GM18508 (cell line): ENCODE measurements around the gene WDR86.

Source experiments
- ATAC-seq: cut with Tn5 transposase; IDR thresholded peaks from one replicate; pipeline ENCODE4 v1.9.1; 2021; ENCODE audit warnings: moderate number of reproducible peaks; ENCODE audit not compliant: insufficient read depth, unreplicated experiment

Gene WDR86

DNA sequence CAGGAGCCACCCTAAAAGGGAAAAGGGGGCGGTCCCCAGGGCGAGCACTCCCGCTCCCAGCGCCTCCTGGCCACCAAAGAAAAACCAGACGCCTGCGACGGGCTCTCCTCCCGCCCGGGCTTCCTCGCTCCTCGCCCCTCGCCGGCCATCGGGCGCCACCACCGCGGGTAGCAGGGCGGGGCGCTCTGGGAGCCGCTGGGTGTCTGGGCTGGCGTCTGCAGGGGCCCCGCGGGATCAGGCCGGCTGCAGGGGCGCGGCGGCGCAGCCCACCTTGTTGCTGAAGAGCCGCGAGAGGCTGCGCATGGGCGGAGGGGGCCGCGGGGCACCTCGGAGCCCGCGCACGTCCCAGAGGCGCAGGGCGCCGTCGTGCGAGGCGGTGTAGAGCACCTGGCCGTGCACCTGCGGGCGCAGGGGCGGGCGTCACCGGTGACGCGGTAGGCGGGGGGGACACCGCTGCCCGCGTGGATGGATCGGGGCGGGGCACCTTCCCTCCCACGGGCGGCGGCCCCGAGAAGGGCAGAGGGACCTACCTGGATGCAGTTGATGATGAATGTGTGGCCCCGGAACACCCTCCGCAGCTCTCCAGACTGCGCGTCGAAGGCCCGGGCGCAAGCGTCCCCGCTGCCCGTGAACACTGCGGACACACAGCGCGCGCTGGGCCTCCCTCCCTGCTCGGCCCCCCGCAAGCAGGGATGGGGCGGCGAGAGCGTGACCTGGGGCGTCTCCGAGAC is 28.3 kb downstream of the WDR86 start:
- ATAC-seq: no peak

DNA sequence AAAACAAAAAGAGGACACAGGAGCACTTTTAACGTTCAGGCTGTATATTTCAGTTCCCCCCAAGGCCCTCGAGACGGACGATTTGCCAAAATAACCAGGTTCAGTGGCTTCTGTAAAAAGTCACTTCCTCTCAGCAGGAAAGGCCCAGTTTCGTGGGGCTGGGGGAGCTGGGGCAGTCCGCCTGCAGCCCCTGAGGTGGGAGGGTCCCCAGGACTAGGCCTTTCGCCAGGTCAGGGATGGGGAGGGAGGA is 28.8 kb downstream of the WDR86 start:
- ATAC-seq: no peak

DNA sequence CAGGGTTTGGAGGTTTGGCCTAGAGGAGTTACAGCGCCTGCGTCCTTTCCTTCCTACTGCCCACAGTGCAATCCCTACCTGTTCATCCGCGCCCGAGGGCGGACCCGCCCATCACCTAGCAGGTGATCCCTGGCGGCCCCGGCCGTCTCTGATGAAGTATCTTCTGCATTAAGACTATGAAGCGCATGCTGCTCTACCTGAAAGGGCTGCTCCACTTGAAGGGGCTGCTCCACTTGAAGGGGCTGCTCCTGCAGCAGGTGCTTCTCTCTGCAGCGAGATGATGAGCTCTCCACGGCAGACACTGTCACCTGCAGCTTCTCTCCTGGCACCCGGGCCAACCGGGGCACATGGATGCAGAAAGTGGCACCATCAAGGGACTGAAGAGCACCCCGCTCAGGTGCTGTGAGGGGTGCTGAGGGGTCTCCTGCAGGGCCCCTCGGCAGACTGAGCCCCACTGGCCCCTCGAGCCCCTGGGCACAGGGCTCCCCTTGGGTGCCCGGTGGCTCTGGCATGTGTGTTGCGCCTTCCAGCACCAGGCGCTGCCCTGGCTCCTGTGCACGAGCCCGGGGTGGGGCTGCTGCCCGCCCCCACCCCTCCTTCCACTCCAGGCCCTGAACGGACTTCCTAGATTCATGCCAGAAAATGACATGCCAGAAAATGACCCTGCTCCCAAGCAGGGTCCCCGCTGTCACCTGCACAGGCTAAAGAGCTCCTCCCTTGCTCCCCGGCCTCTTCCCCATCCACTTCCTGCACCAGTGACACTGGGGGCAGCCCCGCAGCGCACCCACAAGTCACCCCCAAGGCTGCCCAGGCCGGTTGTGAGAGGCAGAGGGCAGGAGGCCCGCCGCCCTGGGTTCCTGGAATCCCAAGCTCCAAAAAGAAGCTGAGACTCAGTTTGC is 29.4 kb downstream of the WDR86 start:
- no peak for ATAC-seq

DNA sequence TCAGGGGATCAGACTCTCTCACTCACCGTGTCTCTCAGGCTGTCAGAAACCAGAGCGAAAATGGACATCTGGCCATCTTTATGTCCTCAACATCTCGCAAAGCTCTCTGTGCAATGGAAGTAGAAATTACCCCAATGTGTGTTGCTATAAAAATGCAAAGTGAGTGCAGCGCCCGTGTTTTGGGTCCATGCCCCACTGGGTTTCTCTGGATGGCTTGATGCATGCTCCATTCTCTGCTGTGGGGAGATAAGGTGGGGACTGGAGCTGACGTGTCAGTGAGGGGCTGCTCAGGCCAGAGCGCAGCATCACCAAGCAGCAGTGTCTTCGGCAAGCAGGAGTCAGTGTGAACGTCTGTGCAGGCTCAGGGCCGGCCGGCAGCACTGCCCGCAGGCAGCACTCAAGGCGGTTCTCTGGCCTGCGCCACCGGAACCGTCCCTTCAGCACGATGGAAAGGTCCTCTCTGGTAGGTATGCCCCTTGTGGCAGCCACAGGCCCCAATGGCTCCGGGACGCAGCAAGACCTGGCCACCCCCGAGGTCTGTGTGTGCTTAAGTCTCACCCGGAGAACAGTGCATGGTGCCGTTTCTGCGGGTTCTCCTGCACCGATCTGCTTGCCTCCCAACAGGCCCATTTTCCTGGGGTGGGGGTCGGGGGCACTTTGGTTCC is 30.2 kb downstream of the WDR86 start:
- ATAC-seq: no peak

DNA sequence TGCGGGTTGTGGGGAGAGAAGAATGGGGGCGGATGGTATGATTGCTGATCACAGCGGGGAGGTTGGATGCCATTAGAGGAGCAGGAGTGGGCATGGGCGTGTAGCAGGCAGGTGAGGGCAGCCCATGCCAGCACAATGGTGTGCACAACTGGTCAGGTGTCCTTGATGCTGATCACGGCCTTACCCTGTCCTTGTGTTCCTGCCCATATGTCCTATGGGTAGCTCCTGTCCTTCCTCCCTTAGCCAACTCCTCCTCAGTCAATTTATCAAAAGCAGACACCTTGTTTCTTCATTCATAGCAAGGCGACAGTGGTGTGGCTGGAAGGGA is 30.7 kb downstream of the WDR86 start:
- ATAC-seq: no peak

DNA sequence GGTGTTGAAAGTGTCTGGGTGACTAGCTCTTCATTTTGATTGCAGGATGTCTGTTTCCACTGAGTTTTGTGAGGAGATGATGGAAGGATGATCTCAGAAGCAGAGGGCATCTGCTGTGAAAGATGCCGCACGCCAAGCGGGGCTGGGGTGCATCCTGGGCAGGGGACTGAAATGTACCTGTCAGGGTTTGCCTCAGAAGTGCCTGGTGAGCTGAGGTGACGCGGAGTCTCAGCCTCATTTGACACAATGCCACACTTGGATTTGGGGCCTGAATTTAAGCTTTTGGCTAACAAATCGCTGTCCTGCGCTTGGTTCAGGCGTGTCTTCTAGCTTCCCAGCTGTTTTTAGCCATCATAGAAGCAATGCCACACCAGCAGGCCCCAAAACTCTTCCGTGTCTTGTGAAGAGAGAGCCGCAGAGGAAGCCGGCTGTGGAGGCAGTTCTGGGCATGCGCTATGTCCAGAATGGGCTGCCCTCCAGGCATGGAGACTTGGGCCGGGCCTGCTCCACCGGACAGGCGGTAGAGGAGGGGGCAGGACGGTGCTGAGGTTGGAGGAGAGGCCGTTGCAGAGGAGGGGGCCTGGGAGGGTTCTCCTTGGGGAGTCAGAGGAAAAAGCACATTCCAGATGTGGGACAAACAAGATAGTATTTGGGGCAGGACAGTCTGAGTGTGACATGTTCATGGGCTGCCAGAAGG is 31.2 kb downstream of the WDR86 start:
- no peak for ATAC-seq

DNA sequence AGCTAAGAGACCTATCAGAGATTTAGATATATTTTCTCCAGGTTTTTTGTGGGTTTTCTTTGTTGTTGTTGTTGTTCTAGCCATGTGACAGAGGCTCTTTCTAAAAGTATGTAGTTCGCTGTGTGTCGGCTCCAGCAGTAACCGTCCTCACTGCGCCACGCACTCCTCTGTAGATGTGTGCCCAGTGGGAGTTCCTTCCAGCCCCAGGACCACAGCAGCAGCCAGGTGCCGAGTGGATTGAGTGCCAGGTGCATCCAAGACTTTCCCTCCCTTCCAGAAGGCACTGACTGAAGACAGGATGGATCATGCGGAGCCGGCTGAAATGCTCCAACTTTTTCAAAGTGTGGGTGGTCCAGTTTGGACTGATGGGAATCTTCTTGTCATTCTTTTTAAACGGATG is 31.8 kb downstream of the WDR86 start:
- no peak for ATAC-seq

DNA sequence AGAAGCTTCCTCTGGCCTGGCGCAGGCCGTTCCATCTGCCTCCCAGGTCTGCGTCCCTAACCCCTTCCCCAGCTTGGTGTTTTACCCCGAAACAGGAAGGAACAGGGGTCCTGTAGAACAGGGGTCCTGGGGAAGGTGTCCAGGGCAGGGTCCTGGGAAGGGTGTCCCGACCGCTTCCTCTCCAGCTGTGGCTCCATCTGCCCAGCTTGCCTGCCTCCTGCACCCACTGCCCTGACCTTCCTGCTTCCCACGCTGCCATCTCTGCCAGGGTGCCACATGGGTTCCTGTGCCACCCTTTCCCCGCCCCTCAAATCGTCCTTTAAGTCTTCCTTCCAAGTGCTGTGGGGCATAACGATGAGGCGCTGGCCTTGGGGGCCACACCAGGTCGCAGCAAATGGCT is 32.4 kb downstream of the WDR86 start:
- no peak for ATAC-seq

DNA sequence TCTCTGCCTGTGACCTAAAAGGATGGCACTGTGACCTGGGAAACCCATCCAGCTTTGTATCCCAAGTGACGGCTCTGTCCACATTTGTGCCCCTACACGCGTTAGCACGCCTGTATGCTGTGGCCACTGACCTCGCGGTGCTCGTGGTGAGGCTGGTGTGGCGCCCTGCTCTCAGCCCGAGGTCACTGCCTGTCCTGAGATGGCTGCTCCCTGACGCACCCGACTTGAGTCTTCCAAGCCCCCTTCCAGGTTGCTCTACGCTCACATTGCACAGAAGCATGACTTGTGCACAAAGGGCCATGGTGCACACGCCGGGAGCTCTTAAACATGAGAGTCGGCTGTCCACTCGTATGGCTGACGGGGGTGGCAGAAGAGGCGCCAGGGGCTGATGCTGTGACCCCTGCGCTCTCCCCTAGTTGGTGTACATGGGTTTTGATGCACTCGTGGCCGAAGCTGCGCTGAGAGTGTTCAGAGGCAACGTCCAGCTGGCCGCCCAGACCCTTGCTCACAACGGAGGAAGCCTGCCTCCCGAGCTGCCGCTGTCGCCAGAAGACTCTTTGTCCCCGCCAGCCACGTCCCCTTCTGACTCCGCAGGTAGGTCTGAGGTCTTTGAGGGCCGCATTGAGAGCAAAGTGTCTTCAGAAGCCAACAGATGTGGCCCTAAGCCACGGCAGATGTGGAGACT is 33.5 kb downstream of the WDR86 start:
- no peak for ATAC-seq

DNA sequence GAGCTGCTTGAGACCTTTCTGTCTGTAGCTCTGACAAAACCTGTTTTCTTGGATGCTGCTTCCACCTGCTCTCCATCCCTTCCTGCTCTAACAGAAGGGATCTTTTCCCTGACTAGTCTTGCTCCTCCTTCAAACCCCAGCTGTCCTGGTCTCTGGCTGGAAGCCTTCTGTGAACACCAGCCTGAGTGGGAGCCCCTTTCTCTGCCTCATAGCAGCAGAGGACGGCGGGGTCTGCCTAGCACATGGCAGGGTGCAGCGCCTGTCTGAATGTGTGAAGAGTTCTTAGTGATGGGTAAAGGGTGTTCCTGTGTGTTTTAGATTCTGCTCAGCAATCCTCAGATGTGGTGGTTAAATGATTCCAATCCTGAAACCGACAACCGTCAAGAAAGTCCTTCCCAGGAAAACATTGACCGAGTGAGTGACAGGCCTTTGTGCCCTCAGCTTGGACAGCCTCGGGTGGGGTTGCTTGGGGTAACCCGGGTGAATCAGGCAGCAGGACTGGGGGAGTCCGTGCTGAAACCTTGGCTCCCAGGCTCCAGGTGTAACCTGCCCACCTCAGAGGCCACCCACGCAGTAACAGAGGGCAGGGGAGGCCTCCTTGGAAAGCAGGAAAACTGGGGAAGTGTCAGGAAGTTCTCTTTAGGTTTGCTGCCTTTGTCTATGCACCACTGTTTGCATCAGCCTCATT is 34.2 kb downstream of the WDR86 start:
- ATAC-seq: no peak

DNA sequence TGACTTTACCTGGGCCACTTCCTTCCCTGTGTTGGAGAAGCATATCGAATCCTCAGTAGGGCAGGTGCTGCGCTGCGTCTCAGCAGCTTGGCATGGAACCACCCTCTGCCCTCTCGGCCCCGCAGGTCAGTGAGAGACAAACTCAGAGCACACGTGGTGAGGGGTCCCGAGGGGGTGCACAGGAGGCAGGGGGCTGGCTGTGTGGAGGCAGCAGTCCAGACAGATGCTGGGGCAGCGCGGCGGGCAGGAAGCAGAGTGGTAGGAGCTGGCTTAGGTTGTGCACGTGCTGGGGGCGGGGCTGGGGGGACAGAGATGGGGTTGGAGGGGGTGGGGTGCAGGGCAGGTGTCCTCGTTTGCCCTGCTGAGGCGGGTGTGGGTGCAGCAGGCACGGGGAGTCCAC is 35.1 kb downstream of the WDR86 start:
- ATAC-seq: no peak

DNA sequence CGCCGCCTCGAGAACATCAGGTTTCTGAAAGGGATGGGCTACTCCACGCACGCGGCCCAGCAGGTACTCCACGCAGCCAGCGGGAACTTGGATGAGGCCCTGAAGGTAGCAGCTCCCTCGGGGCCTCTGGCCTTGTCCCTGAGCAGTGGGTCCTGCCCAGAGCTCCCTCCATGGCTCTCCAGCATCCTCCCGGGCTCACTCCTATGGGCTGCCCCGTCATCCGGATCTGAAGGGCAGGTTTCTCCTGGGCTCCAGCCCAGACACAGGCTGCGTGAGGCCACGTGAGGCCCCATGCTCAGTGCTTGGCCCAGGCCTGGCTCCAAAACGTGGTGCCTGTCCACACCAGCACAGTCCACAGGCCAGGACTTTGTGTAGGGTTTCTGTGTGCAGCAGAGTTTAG is 35.7 kb downstream of the WDR86 start:
- ATAC-seq: no peak

DNA sequence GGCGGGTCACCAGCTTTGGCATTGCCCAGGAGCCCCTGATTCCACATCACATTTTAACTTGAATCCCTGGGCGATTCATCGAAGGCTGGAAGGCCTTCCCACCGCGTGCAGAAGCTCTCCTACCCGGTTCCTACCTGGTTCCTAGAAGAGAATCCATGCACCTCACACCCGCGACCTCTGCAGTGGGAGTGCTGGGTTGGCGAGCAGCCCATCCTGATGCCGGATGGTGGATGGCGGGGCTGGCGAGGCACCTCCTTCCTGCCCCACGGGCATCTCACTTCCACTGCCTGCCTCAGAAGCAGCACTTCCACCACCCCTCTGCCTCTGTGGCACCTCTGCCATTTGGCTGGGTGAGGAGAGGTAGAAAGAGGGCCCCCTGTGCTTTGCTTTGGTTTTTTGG is 36.2 kb downstream of the WDR86 start:
- ATAC-seq: no peak

DNA sequence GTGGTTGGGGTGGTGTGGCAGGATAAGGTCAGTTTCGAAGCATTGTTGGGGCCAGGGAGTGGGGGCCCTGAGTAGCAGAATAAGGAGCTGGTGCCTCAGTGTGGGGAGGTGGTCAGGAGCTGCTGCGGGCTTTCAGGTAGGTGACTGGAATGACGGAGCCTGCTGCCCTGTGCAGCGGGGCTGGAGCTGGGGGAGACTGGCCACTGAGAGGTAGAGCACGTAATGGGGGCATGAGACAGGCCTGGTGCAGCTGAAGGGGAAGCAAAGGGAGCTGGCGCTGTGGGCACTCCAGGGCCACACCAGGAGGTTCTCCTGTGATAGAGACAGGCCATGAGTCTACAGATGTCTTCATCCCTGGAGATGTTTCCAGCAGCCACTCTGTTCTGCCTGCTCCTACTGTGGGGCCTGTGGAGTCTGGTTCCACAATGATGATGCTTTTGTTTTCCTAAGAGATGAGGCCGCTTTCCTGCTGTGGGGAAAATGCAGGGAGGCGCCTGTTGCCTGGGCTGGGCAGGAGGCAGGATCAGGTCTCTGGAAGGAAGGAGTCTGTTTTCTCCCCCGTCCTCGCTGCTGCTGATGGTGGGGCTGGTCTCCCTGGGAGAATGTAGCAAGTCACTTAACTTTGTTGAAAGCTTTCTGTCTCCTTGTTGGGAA is 37.1 kb downstream of the WDR86 start:
- ATAC-seq: no peak

DNA sequence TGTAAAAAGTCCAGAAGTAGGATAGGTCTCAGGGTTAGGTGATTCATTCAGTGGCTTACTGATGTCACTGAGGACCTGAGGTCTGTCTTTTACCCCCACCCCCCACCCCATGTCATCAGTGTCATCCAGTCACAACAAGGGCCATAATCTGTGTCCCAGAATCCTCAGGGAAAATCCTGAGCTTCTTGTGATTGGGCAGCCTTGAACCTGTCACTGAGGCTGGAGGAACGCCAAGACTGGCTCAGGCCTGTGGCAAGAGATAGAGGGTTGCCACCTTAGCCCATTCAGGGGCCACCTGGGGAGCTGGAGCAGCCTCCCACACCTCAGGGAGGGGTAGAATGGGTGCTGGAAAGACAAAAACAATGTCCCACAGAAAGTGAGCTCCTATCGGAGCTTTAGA is 38.6 kb downstream of the WDR86 start:
- ATAC-seq: no peak

DNA sequence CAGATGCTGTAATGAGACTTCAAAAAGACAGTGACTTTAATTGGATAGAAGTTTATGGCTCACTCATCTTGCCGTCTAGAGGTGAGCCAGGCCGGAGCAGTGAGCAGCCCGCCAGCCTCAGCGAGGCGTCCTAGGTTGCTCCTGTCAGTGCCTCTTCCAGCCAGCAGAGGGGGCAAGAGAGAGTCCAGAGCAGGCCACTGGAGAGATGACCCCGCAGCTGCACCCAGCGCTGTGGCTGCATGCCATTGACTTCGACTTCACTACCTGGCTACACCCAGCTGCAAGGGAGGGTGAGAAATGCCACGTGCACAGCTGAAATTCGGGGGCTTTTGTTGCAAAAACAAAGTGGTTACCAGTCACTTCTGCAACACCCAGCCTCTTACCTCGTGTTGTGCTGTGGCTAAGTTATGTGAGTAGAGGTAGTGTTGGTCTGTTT is 41.7 kb downstream of the WDR86 start:
- ATAC-seq: peak; percentile 86

DNA sequence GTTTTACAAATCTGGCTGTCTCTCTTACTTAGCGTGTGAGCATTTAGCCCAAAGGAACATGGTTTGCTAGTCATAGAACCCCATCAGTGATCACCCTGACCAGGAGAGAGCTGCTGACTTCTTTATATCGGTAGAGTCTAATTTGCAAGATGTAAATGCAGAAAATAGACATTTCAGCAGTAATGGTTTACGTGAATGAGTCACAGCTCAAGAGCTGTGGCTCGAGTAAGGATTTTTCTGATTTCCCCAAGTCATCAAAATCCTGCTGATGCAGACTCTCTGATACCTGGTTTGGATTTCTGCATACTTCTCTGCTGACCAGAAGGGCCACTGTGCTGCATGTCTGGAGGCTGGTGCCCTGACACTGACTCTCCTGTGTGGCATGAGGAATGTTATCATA is 42.6 kb downstream of the WDR86 start:
- no peak for ATAC-seq

DNA sequence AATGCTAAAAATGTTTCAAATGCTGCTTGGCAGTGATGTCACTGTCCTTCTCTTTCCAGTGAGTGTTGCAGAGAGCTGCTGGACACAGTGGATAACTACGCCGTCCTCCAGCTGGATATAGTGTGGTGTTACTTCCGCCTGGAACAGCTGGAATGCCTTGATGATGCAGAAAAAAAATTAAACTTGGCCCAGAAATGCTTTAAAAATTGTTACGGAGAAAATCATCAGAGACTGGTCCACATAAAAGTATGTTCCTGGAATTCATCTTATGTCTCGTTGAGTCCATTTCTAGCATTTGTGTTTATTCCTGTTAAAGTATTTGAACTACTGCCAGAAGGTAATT is 43.0 kb downstream of the WDR86 start:
- no peak for ATAC-seq

DNA sequence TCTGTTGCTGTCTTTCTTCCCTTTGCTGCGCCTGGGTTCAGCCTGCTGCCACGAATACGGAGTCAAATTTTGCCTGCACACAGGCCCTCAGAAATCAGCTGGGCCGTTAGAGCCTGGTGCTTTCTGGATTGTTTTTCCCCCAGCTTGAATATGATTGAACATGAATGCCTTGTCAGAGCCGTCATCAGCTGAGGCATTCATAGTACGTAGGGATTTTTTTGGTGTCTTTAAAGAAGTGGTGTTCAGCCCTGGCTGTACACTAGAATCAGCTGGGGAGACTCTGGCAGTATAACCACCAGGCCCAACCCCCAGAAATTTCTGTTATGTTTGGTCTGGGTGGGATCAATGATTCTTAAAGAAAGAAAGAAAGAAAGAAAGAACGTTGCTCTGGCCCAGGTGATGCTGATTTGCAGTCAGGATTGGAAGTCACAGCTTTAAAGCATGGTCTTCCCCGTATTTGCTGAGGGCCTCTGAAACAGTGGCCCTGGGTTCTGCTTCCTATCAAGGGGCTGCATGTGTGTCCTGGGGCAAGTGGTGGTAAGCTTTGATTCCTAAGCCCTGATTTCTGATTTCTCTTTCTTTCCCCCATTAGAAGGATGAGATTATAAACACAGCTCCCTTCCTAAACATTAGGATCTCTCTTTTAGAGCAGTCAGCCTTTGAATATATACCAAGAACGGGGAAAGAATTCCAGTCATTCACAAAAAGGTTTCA is 43.5 kb downstream of the WDR86 start:
- no peak for ATAC-seq
